GM12891 (cell line): ENCODE results near the gene PSMC1.

Experiments used
- DNase-seq: peaks from one replicate; pipeline ENCODE4 v3.0.0; 2011; ENCODE audit warnings: low spot score; ENCODE audit not compliant: insufficient read length
- FAIRE-seq: peaks from 2 replicates; lab custom pipeline; 2011; peaks lifted over from hg19 to GRCh38; lab: Jason Lieb, UNC
- PAX5 ChIP-seq: IDR thresholded peaks from 2 replicates; pipeline ENCODE4 v1.6.1; 2011; ENCODE audit warnings: low read length, moderate library complexity, mild to moderate bottlenecking; ENCODE audit not compliant: insufficient read depth, severe bottlenecking
- POLR2A ChIP-seq: IDR thresholded peaks from 2 replicates; pipeline ENCODE4 v1.6.1; 2011; ENCODE audit warnings: low read depth, low read length, control low read depth
- POLR2AphosphoS5 ChIP-seq: IDR thresholded peaks from 2 replicates; pipeline ENCODE4 v1.6.1; 2011; ENCODE audit warnings: low read depth, low read length, control low read depth
- POU2F2 ChIP-seq: IDR thresholded peaks from 2 replicates; pipeline ENCODE4 v1.6.1; 2011; ENCODE audit warnings: low read depth, mild to moderate bottlenecking, control low read depth, low read length, moderate library complexity
- SPI1 ChIP-seq: IDR thresholded peaks from 2 replicates; pipeline ENCODE4 v1.6.1; 2011; ENCODE audit warnings: low read depth, low read length, control low read depth
- TAF1 ChIP-seq: IDR thresholded peaks from 2 replicates; pipeline ENCODE4 v1.6.1; 2011; ENCODE audit warnings: low read depth, low read length, control low read depth

PSMC1 gene

GRCh38 chr14:90275458-90275814 is 19.1 kb downstream of the PSMC1 start:
- TF ChIP-seq POLR2AphosphoS5 (no peak), PAX5 (no peak), TAF1 (no peak), POLR2A (no peak), SPI1 (no peak), POU2F2 (no peak)
- no peak for FAIRE-seq
- DNase-seq, result no peak

- FAIRE-seq (no peak), DNase-seq (no peak)
- no peak for TF ChIP-seq POU2F2
- no peak for TF ChIP-seq TAF1
- TF ChIP-seq POLR2AphosphoS5, result no peak
- no peak for TF ChIP-seq SPI1
- TF ChIP-seq POLR2A, result no peak
- TF ChIP-seq PAX5, result no peak
These were observed 19.5 kb downstream of the PSMC1 start for GRCh38 chr14:90275820-90276219.

- FAIRE-seq (no peak), DNase-seq (no peak)
- no peak for TF ChIP-seq SPI1
- TF ChIP-seq POLR2A, result no peak
- no peak for TF ChIP-seq POLR2AphosphoS5
- TF ChIP-seq PAX5, result no peak
- no peak for TF ChIP-seq TAF1
- no peak for TF ChIP-seq POU2F2
These were observed 20.5 kb downstream of the PSMC1 start for GRCh38 chr14:90276646-90277367.

- FAIRE-seq, result no peak
- no peak for TF ChIP-seq POLR2AphosphoS5
- TF ChIP-seq POU2F2, result no peak
- no peak for TF ChIP-seq POLR2A
- no peak for DNase-seq
These were observed 21.3 kb downstream of the PSMC1 start for GRCh38 chr14:90277581-90278198.

- FAIRE-seq (no peak), DNase-seq (no peak)
- TF ChIP-seq POLR2A, result no peak
- TF ChIP-seq PAX5, result no peak
- TF ChIP-seq POU2F2, result no peak
- TF ChIP-seq SPI1, result no peak
- TF ChIP-seq TAF1, result no peak
- no peak for TF ChIP-seq POLR2AphosphoS5
These were observed 22.1 kb downstream of the PSMC1 start for GRCh38 chr14:90278199-90279175.

GRCh38 chr14:90280096-90280495 is 23.7 kb downstream of the PSMC1 start:
- TF ChIP-seq POLR2AphosphoS5 (no peak), SPI1 (no peak), PAX5 (no peak), TAF1 (no peak), POLR2A (no peak)
- FAIRE-seq (no peak), DNase-seq (no peak)

- FAIRE-seq (no peak), DNase-seq (no peak)
- TF ChIP-seq POLR2A (no peak), POLR2AphosphoS5 (no peak), TAF1 (no peak), PAX5 (no peak), POU2F2 (no peak), SPI1 (no peak)
These were observed 24.9 kb downstream of the PSMC1 start for GRCh38 chr14:90281261-90281660.

- TF ChIP-seq POLR2AphosphoS5 (no peak), POU2F2 (no peak), PAX5 (no peak), SPI1 (no peak), TAF1 (no peak), POLR2A (no peak)
- FAIRE-seq (no peak), DNase-seq (no peak)
These were observed 25.4 kb downstream of the PSMC1 start for GRCh38 chr14:90281756-90282155.

GRCh38 chr14:90287791-90288190 is 31.4 kb downstream of the PSMC1 start:
- no peak for DNase-seq
- FAIRE-seq, result no peak
- TF ChIP-seq POU2F2 (no peak), POLR2AphosphoS5 (no peak), SPI1 (no peak), TAF1 (no peak), PAX5 (no peak), POLR2A (no peak)

GRCh38 chr14:90288651-90289355 is 32.5 kb downstream of the PSMC1 start:
- TF ChIP-seq POLR2A (no peak), SPI1 (no peak), POLR2AphosphoS5 (no peak), POU2F2 (no peak), TAF1 (no peak)
- FAIRE-seq, result no peak
- no peak for DNase-seq
